ENCODE data around the gene JAK1. TPM values are rescaled to one million over a fixed set of nuclear protein-coding genes. Genes with fewer than 3 reads are reported as not detected.
A peak's percentile ranks its signal among the peaks of the same experiment; 100 is the strongest.

JAK1 gene
- total and polyA plus RNA-seq, 9 of the 15 experiments (the other 6 are each of a cell fraction or from before 2014, with no cell fraction given) = 9.7 to 44.1 (median 42.5) TPM

DNA sequence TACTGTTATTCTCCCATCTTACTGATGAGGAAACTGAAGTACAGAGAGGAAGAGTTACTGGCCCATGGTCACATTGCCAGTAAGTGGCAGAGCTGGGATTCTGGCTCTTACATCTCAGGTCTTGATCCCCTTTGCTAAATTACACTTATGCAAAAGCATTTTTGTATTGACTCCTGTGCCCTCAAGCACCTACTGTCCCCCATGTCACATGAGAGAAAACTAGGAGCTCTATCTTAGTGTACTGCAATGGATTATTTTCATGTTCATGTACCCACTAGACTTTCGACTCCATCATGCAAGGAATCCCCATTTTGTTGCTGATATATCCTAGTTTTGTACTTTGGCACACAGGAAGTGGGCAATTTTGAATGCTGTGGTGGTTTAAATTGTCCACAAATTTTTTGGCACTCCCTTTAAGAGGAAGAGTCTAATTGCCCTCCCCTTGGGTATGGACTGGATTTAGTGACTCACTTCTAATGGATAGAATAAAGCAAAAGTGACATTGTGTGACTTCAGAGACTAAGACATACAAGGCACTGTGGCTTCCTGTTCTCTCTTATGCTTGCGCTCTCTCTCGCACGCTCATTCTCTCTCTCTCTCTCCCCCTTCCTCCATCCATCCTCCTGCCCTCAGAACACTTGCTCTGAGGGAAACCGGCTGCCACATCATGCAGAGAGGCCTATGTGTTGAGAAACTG, 43.5 kb upstream of the JAK1 start:
- no peak for TF ChIP-seq TCFL5 (CRISPR knock-in tag; conservative IDR thresholded peaks at IDR 0.05)
- TF ChIP-seq NCOA2 (IDR thresholded peaks at IDR 0.05; ENCODE audit: partially characterized antibody in 2 of 2) = no peak
- TF ChIP-seq CHD1 (IDR thresholded peaks at IDR 0.05; ENCODE audit: low read length) = no peak
- TF ChIP-seq, protein P1, sequence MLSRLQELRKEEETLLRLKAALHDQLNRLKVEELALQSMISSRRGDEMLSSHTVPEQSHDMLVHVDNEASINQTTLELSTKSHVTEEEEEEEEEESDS (CRISPR knock-in tag; IDR thresholded peaks at IDR 0.05) = no peak
- intact Hi-C loops (cut with micrococcal nuclease) = no loop called here
- Histone ChIP-seq H3K36me3 (ENCODE audit: control insufficient read depth, insufficient read depth, low read length) (no peaks in the 10 kb centered on the region), H3K9me3 (replicated peaks; ENCODE audit: control insufficient read depth, insufficient read depth, low read depth, low read length) (no peaks in the 10 kb centered on the region), H3K4me2 (ENCODE audit: insufficient read depth, low read length) (no peak overlapping the region), H3K4me3 (no peak overlapping the region), H3K4me1 (replicated peaks in 1 of 2; ENCODE audit: control insufficient read depth in 2 of 2, insufficient read depth in 2 of 2, low read length in 2 of 2) (no peaks in the 10 kb centered on the region), H3K9ac (ENCODE audit: insufficient read depth in 1 of 2, low read depth in 2 of 2, low read length in 2 of 2) (no peak overlapping the region), H3K9me1 (ENCODE audit: control insufficient read depth, insufficient read depth, low read length) (no peaks in the 10 kb centered on the region), H3K27ac (ENCODE audit: extremely low read depth, low read depth, low read length) (no peak overlapping the region), H3K27me3 (ENCODE audit: control insufficient read depth in 2 of 2, insufficient read depth in 2 of 2, low read length in 2 of 2) (no peaks in the 10 kb centered on the region), H2AFZ (ENCODE audit: low read depth, low read length) (no peak overlapping the region), H3K79me2 (ENCODE audit: control insufficient read depth, insufficient read depth, low read length) (no peaks in the 10 kb centered on the region), H4K20me1 (replicated peaks; ENCODE audit: control insufficient read depth, insufficient read depth, low read length) (no peaks in the 10 kb centered on the region)
- in situ Hi-C loops (cut with MboI) = no loop called here
- DNase-seq (ENCODE audit: extremely low read depth in 1 of 4, low spot score in 3 of 4) (no peak), FAIRE-seq (peak; percentile 26), ATAC-seq (no peak)
- no TSS peak for BruUV-seq (replicated peaks)
- ChIA-PET POLR2A (interaction anchor here (0.9 to 3.4 kb wide), 2 partner anchors 9 to 11 kb away, joined by 4 to 16 read pairs; no protein-coding TSS in a partner anchor), CTCF (ENCODE audit: low intra/inter-chr PET ratio) (interaction anchor here (0.7 kb wide), 1 partner anchor 205 kb away, joined by 3 read pairs; no protein-coding TSS in a partner anchor)
- WGBS (ENCODE audit: insufficient coverage, low coverage, missing lambda C conversion rate) = 46% methylated on average over 2 of the region's 5 CpGs

DNA sequence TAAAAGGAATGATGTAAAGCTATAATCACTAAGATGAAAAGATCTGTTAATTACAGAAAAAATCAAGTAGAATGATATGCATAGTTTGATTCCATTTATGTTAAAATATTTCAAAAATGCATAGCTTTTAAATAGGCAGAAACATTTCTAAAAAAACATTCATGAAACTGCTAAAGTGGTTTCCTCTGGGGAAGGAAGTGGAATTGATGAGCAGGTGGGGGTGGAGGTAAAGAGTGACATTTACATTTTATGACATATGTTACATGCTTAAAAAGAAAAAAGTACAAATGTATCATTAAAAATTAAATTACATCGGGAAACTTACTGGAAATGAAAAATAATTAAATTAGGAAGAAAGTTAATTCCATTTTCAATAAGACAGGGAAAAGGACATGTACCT, 42.8 kb upstream of the JAK1 start:
- Histone ChIP-seq H3K4me2 (ENCODE audit: insufficient read depth, low read length) (no peak overlapping the region), H3K27ac (ENCODE audit: extremely low read depth, low read depth, low read length) (no peak overlapping the region), H3K9me3 (replicated peaks; ENCODE audit: control insufficient read depth, insufficient read depth, low read depth, low read length) (no peaks in the 10 kb centered on the region), H3K4me1 (replicated peaks in 1 of 2; ENCODE audit: control insufficient read depth in 2 of 2, insufficient read depth in 2 of 2, low read length in 2 of 2) (no peaks in the 10 kb centered on the region), H3K9ac (ENCODE audit: insufficient read depth in 1 of 2, low read depth in 2 of 2, low read length in 2 of 2) (no peak overlapping the region), H2AFZ (ENCODE audit: low read depth, low read length) (no peak overlapping the region), H3K27me3 (ENCODE audit: control insufficient read depth in 2 of 2, insufficient read depth in 2 of 2, low read length in 2 of 2) (no peaks in the 10 kb centered on the region), H3K9me1 (ENCODE audit: control insufficient read depth, insufficient read depth, low read length) (no peaks in the 10 kb centered on the region), H3K4me3 (no peak overlapping the region), H3K36me3 (ENCODE audit: control insufficient read depth, insufficient read depth, low read length) (no peaks in the 10 kb centered on the region), H4K20me1 (replicated peaks; ENCODE audit: control insufficient read depth, insufficient read depth, low read length) (no peaks in the 10 kb centered on the region), H3K79me2 (ENCODE audit: control insufficient read depth, insufficient read depth, low read length) (no peaks in the 10 kb centered on the region)
- BruUV-seq (replicated peaks) = no TSS peak
- POLR2A ChIA-PET = interaction anchor here (0.7 to 3.4 kb wide), 3 partner anchors 8 to 248 kb away, joined by 3 to 16 read pairs (median 4); no protein-coding TSS in a partner anchor
- in situ Hi-C loops (cut with MboI) = no loop called here
- CTCF ChIA-PET (ENCODE audit: low intra/inter-chr PET ratio) = no interaction called here
- no peak for DNase-seq (ENCODE audit: extremely low read depth in 1 of 4, low spot score in 3 of 4)
- intact Hi-C loops (cut with micrococcal nuclease) = no loop called here
- TF ChIP-seq MCM2 (IDR thresholded peaks at IDR 0.05; ENCODE audit: low read depth) = no peak
- no peak for TF ChIP-seq HIVEP1 (CRISPR knock-in tag; IDR thresholded peaks at IDR 0.05)
- no peak for TF ChIP-seq JUNB (CRISPR knock-in tag; conservative IDR thresholded peaks at IDR 0.05)
- no peak for TF ChIP-seq POLR2H (tag; IDR thresholded peaks at IDR 0.05; ENCODE audit: low read depth)
- WGBS (ENCODE audit: insufficient coverage, low coverage, missing lambda C conversion rate) = 5% methylated on average over 1 of the region's 1 CpG
- no peak for FAIRE-seq
- ATAC-seq = no peak

Data from K562 (cell line).